MM.1S (cell line): ENCODE data around the gene ATP6AP1.
A peak's percentile ranks its signal among the peaks of the same experiment; 100 is the strongest.

Experiments used
- DNase-seq: peaks from one replicate; pipeline ENCODE4 v3.0.0-alpha.2; 2015
- H2AFZ ChIP-seq: fragments of 300-600 bp; sonication (generic); 2 replicates; pipeline ENCODE4 v1.6.0; 2016; ENCODE audit warnings: antibody characterized with exemption, low read length
- H3F3A ChIP-seq: fragments of 300-600 bp; sonication (generic); 2 replicates; pipeline ENCODE4 v1.6.1; 2016; ENCODE audit warnings: mild to moderate bottlenecking, antibody characterized with exemption, low read length, moderate library complexity, mixed read lengths; ENCODE audit not compliant: insufficient read depth
- H3K27ac ChIP-seq: fragments of 300-600 bp; sonication (generic); 2 replicates; pipeline ENCODE4 v1.5.1; 2016; ENCODE audit warnings: mild to moderate bottlenecking, low read length
- H3K27me3 ChIP-seq: fragments of 300-600 bp; sonication (generic); replicated peaks from 2 replicates; pipeline ENCODE4 v1.6.0; 2016; ENCODE audit warnings: low read length; ENCODE audit not compliant: insufficient read depth
- H3K36me3 ChIP-seq: fragments of 300-600 bp; sonication (generic); replicated peaks from 2 replicates; pipeline ENCODE4 v1.6.1; 2016; ENCODE audit warnings: mild to moderate bottlenecking, low read length, mixed read lengths; ENCODE audit not compliant: insufficient read depth
- H3K4me1 ChIP-seq: fragments of 300-600 bp; sonication (generic); 2 replicates; pipeline ENCODE4 v1.6.1; 2016; ENCODE audit warnings: low read length, mixed read lengths
- H3K4me2 ChIP-seq: fragments of 300-600 bp; sonication (generic); 2 replicates; pipeline ENCODE4 v1.6.0; 2016; ENCODE audit warnings: low read depth, low read length
- H3K4me3 ChIP-seq: fragments of 300-600 bp; sonication (generic); 2 replicates; pipeline ENCODE4 v1.5.1; 2016; ENCODE audit warnings: low read length, mixed read lengths
- H3K79me2 ChIP-seq: fragments of 300-600 bp; sonication (generic); 2 replicates; pipeline ENCODE4 v1.6.1; 2016; ENCODE audit warnings: mixed run types, low read length, mixed read lengths
- H3K9ac ChIP-seq: fragments of 300-600 bp; sonication (generic); 2 replicates; pipeline ENCODE4 v1.6.1; 2016; ENCODE audit warnings: low read length, mixed read lengths
- H3K9me2 ChIP-seq: fragments of 300-600 bp; sonication (generic); replicated peaks from 2 replicates; pipeline ENCODE4 v1.6.1; 2016; ENCODE audit warnings: mild to moderate bottlenecking, low read length, mixed read lengths; ENCODE audit not compliant: insufficient read depth
- H3K9me3 ChIP-seq: fragments of 300-600 bp; sonication (generic); replicated peaks from 2 replicates; pipeline ENCODE4 v1.6.1; 2016; ENCODE audit warnings: mild to moderate bottlenecking, low read length, mixed read lengths; ENCODE audit not compliant: insufficient read depth
- H4K20me1 ChIP-seq: fragments of 300-600 bp; sonication (generic); 2 replicates; pipeline ENCODE4 v1.6.1; 2016; ENCODE audit warnings: mild to moderate bottlenecking, low read length, moderate library complexity, mixed read lengths; ENCODE audit not compliant: insufficient read depth
- EZH2 ChIP-seq: fragments of 300-600 bp; sonication (generic); optimal IDR thresholded peaks from 2 replicates; pipeline ENCODE3; 2017; ENCODE audit warnings: low read depth, mild to moderate bottlenecking, antibody characterized with exemption, low read length, mixed read lengths
- EZH2phosphoT487 ChIP-seq: fragments of 300-600 bp; sonication (generic); IDR thresholded peaks from 2 replicates; pipeline ENCODE4 v1.6.1; 2018; ENCODE audit warnings: antibody characterized with exemption, low read length
- TF ChIP-seq, protein P1 (sequence below): fragments of 300-600 bp; sonication (generic); IDR thresholded peaks from 2 replicates; pipeline ENCODE4 v1.5.1; 2016; ENCODE audit warnings: antibody characterized with exemption, low read length, mixed read lengths

Gene ATP6AP1

DNA sequence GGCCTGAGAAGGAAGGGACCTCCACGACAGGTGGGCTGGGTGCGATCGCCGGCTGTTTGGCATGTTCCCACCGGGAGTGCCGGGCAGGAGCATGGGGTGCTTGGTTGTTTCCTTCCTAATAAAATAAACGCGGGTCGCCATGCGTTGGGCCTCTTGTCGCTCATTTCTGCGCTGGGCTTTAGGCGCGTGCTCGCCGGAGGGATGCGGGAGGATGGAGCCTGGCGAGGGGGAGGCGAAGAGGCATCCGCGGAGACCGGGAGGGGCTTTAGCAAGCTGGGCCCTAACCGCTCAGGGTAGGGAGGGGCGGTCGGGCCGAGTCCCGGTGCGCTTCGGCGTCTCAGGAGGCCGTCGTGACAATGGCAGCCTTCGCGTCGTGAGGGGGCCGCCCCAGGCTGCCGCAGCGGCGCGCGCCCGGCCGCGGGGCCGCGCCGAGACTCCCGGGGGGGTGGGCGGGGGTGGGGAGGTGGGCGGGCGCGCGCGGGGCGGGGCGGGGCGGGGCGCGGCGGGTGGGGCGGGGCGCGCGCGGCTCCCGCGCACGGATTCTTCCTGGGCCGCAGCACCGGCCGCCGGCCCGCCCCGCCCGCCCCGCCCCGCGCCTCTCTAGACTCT, 8.0 kb downstream of the ATP6AP1 start:
- H3K9ac ChIP-seq, result peak overlapping the region; percentile 46; the same call in 1 of the 2 replicates
- H3K27me3 ChIP-seq, result no peaks in the 10 kb centered on the region
- 0 out of 2 replicates have a peak, but pooled peaks cover 7% of the 10 kb centered on the region for H3K4me1 ChIP-seq
- no peaks in the 10 kb centered on the region for H4K20me1 ChIP-seq
- DNase-seq, result peak; percentile 21
- no peaks in the 10 kb centered on the region for H3K9me3 ChIP-seq
- H3K9me2 ChIP-seq, result no peaks in the 10 kb centered on the region
- TF ChIP-seq, protein P1, sequence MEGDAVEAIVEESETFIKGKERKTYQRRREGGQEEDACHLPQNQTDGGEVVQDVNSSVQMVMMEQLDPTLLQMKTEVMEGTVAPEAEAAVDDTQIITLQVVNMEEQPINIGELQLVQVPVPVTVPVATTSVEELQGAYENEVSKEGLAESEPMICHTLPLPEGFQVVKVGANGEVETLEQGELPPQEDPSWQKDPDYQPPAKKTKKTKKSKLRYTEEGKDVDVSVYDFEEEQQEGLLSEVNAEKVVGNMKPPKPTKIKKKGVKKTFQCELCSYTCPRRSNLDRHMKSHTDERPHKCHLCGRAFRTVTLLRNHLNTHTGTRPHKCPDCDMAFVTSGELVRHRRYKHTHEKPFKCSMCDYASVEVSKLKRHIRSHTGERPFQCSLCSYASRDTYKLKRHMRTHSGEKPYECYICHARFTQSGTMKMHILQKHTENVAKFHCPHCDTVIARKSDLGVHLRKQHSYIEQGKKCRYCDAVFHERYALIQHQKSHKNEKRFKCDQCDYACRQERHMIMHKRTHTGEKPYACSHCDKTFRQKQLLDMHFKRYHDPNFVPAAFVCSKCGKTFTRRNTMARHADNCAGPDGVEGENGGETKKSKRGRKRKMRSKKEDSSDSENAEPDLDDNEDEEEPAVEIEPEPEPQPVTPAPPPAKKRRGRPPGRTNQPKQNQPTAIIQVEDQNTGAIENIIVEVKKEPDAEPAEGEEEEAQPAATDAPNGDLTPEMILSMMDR, result no peak
- no peak for TF ChIP-seq EZH2
- TF ChIP-seq EZH2phosphoT487, result no peak
- H3K4me2 ChIP-seq, result 0 out of 2 replicates have a peak overlapping the region, but pooled peaks have one; percentile 29
- H3K27ac ChIP-seq, result no peak overlapping the region
- H2AFZ ChIP-seq, result no peak overlapping the region
- peaks cover 33% of the 10 kb centered on the region for H3K79me2 ChIP-seq
- no peaks in the 10 kb centered on the region for H3F3A ChIP-seq
- H3K4me3 ChIP-seq, result peak overlapping the region; percentile 73; the same call in 1 of the 2 replicates
- no peaks in the 10 kb centered on the region for H3K36me3 ChIP-seq

DNA sequence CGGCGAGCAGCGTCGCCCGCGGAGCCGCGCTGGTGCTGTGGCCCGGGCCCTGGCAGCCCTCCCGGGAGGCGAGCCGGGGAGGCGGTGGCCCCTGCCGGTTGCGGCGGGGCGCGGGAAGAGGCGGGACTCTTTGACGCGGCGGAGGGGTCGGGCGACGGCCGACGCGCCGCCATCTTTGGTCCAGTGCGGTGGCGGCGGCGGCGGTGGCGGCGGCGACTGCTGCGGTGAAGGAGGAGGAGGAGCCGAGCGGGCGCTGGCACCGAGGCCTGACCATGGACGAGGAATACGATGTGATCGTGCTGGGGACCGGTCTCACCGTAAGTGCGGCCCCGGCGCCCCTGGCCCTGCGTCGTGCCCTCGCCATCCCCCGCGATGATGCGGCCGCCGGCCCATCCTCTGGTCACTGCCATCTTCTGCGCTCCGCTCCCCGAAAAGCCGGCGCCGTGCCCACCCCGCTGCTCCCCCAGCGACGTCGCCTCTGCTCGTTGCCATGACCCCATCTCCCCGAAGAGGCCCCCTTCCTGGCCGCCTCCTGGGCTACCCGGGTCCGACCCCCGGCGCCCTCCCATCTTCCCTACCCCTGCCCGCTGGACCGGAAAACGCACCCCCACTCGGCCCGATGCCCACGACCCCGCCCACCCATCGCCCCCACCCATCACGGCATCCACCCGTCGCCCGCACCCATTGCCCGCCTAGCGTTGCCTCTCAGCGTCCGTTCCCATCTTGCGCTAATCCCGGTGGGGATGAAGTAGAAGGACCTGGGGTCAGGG, 8.7 kb downstream of the ATP6AP1 start, which contains the start of gene GDI1:
Gene GDI1 (plus strand): TSS at position 172 of the 770 bp plus-strand sequence. CDS start 101 bp downstream, at position 273.
- no peak within 1 kb of the TSS for H3K27ac ChIP-seq
- TF ChIP-seq EZH2phosphoT487 (no peak), EZH2 (no peak)
- TF ChIP-seq, protein P1, result no peak
- H3K79me2 ChIP-seq, result peaks cover 33% of the 10 kb centered on the region
- no peaks in the 10 kb centered on the region for H3F3A ChIP-seq
- H3K9me3 ChIP-seq, result no peaks in the 10 kb centered on the region
- H3K36me3 ChIP-seq, result no peaks in the 10 kb centered on the region
- DNase-seq, result peak; percentile 20
- peak within 1 kb of the TSS; percentile 70 for H3K4me2 ChIP-seq
- H3K9ac ChIP-seq, result peak within 1 kb of the TSS; percentile 46; the same call in 1 of the 2 replicates
- peak within 1 kb of the TSS; percentile 73 for H3K4me3 ChIP-seq
- no peaks in the 10 kb centered on the region for H3K9me2 ChIP-seq
- no peak within 1 kb of the TSS for H2AFZ ChIP-seq
- H3K4me1 ChIP-seq, result 0 out of 2 replicates have a peak, but pooled peaks cover 7% of the 10 kb centered on the region
- no peaks in the 10 kb centered on the region for H4K20me1 ChIP-seq
- no peaks in the 10 kb centered on the region for H3K27me3 ChIP-seq

GRCh38 chrX:154437971-154438893, 9.8 kb downstream of the ATP6AP1 start:
- Histone ChIP-seq H3K79me2 (peaks cover 33% of the 10 kb centered on the region), H3K4me1 (0 out of 2 replicates have a peak, but pooled peaks cover 7% of the 10 kb centered on the region), H3K27me3 (no peaks in the 10 kb centered on the region), H3K4me2 (peak overlapping the region; percentile 70), H3K9me2 (no peaks in the 10 kb centered on the region), H3K9ac (peak overlapping the region; percentile 31; the same call in 1 of the 2 replicates), H3F3A (peaks cover 4% of the 10 kb centered on the region; the same call in 1 of the 2 replicates), H3K4me3 (peak overlapping the region; percentile 73), H3K9me3 (no peaks in the 10 kb centered on the region), H4K20me1 (no peaks in the 10 kb centered on the region), H3K27ac (no peak overlapping the region), H3K36me3 (no peaks in the 10 kb centered on the region), H2AFZ (no peak overlapping the region)
- DNase-seq, result no peak
- TF ChIP-seq, protein P1, result no peak
- TF ChIP-seq EZH2phosphoT487 (no peak), EZH2 (no peak)
